K562 (cell line): ENCODE data around the gene CPNE2. TPM values are rescaled to one million over a fixed set of nuclear protein-coding genes. Genes with fewer than 3 reads are reported as not detected.

Experiments used
- BDP1 ChIP-seq: IDR thresholded peaks from 3 replicates; pipeline ENCODE4 v1.6.1; 2011; ENCODE audit not compliant: insufficient read length, insufficient read depth
- CAMTA2 ChIP-seq: fragments of 250-450 bp; sonication (Bioruptor Pico); conservative IDR thresholded peaks from 2 replicates; pipeline ENCODE4 v1.5.1; 2022
- CLOCK ChIP-seq: fragments of 250-450 bp; sonication (Bioruptor Pico); IDR thresholded peaks from 2 replicates; pipeline ENCODE4 v1.4.0; 2020; ENCODE audit warnings: mild to moderate bottlenecking, moderate library complexity, borderline replicate concordance
- ESRRA ChIP-seq: fragments of 450-650 bp; IDR thresholded peaks from 2 replicates; pipeline ENCODE4 v1.6.1; 2014; ENCODE audit warnings: low read depth, mild to moderate bottlenecking, moderate library complexity, borderline replicate concordance
- FOXM1 ChIP-seq, 2 experiments: fragments of 450-650 bp in 1 of 2; sonication (generic) in 1 of 2; formaldehyde crosslinking in 1 of 2; IDR thresholded peaks; 2 replicates each; pipeline versions ENCODE4 v1.6.1 to v1.9.0; 2017 to 2022; ENCODE audit warnings: low read depth in 2 of 2, mild to moderate bottlenecking in 2 of 2, missing genetic modification reagents in 1 of 2, moderate library complexity in 1 of 2
- HDAC2 ChIP-seq: fragments of 450-650 bp; IDR thresholded peaks from 2 replicates; pipeline ENCODE4 v1.6.1; 2016; ENCODE audit warnings: mild to moderate bottlenecking
- HSF4 ChIP-seq: fragments of 250-450 bp; sonication (Bioruptor Pico); IDR thresholded peaks from 2 replicates; pipeline ENCODE4 v2.1.2; 2022; ENCODE audit warnings: mild to moderate bottlenecking, moderate library complexity, borderline replicate concordance
- KAT8 ChIP-seq: fragments of 450-650 bp; IDR thresholded peaks from 2 replicates; pipeline ENCODE4 v1.6.1; 2016; ENCODE audit warnings: low read depth, mild to moderate bottlenecking
- KLF6 ChIP-seq: fragments of 250-450 bp; sonication (Bioruptor Pico); IDR thresholded peaks from 2 replicates; pipeline ENCODE4 v1.4.0; 2020; ENCODE audit warnings: mild to moderate bottlenecking, moderate library complexity, borderline replicate concordance
- POLR2H ChIP-seq: IDR thresholded peaks from 2 replicates; pipeline ENCODE4 v1.6.1; 2016; ENCODE audit warnings: missing genetic modification characterization, low read depth, mild to moderate bottlenecking, control low read depth, missing compliant biosample characterization, moderate library complexity
- RBBP5 ChIP-seq: fragments of 200-600 bp; sonication (generic); IDR thresholded peaks from 2 replicates; pipeline ENCODE4 v1.6.1; 2012; ENCODE audit warnings: borderline replicate concordance, mild to moderate bottlenecking, low read length, control low read depth, inconsistent platforms; ENCODE audit not compliant: insufficient read depth, poor library complexity, severe bottlenecking
- RBM39 ChIP-seq: fragments of 200-400 bp; formaldehyde crosslinking; optimal IDR thresholded peaks from 2 replicates; pipeline ENCODE3; 2018; ENCODE audit warnings: low read depth, low read length
- SPI1 ChIP-seq: IDR thresholded peaks from 2 replicates; pipeline ENCODE4 v1.6.1; 2011; ENCODE audit warnings: low read depth, low read length, control low read depth, borderline replicate concordance
- TRIM28 ChIP-seq: fragments of 450-650 bp; IDR thresholded peaks from 2 replicates; pipeline ENCODE4 v1.6.1; 2017
- ZBTB11 ChIP-seq, 3 experiments: fragments of 200-800 bp in 1 of 3; fragments of 250-450 bp in 1 of 3; fragments of 450-650 bp in 1 of 3; sonication (Bioruptor Pico) in 1 of 3; sonication (Bioruptor generic) in 1 of 3; formaldehyde crosslinking in 1 of 3; IDR thresholded peaks; 2 replicates each; pipeline versions ENCODE4 v1.6.1 to v1.8.0; 2016 to 2022; ENCODE audit warnings: mild to moderate bottlenecking in 2 of 3, missing genetic modification characterization in 2 of 3, missing compliant biosample characterization in 1 of 3, moderate library complexity in 1 of 3
- ZKSCAN3 ChIP-seq: fragments of 250-450 bp; sonication (Bioruptor Pico); IDR thresholded peaks from 2 replicates; pipeline ENCODE4 v1.4.0; 2020
- ZNF212 ChIP-seq: fragments of 450-650 bp; formaldehyde crosslinking; IDR thresholded peaks from 2 replicates; pipeline ENCODE4 v1.4.0; 2020; ENCODE audit warnings: mild to moderate bottlenecking
- polyA plus RNA-seq, 8 experiments: library from polyadenylated mRNA; depleted of rRNA in 4 of 8; stranded (reverse) in 5 of 8; unstranded in 3 of 8; fragments of >200 nt; fragmentation: Nextera tagmentation in 2 of 8; fragmentation: Illumina TruSeq in 1 of 8; extraction: Ambion mirVana in 2 of 8; extraction: Trizol in 1 of 8; gene quantifications; 2 replicates each; pipeline versions ENCODE4 v1.2.1 to v1.2.3, GENCODE V29; 2011 to 2014; ENCODE audit warnings: inconsistent platforms in 1 of 8, missing spikeins in 1 of 8
- total RNA-seq, 7 experiments: library from RNA; depleted of rRNA in 6 of 7; stranded (reverse); fragments of >200 nt in 6 of 7; fragmentation: Illumina TruSeq in 2 of 7; extraction: Trizol in 2 of 7; gene quantifications; 2 replicates each; pipeline versions ENCODE4 v1.2.1 to v1.2.3, GENCODE V29; 2011 to 2021; ENCODE audit warnings: low replicate concordance in 1 of 7
- TF ChIP-seq, protein P1 (sequence below): fragments of 250-450 bp; sonication (Bioruptor Pico); IDR thresholded peaks from 2 replicates; pipeline ENCODE4 v1.8.0; 2021; ENCODE audit warnings: moderate library complexity, mild to moderate bottlenecking, inconsistent platforms
- TF ChIP-seq, protein P2 (sequence below): sonication (generic); formaldehyde crosslinking; IDR thresholded peaks from 2 replicates; pipeline ENCODE4 v1.8.1; 2023; ENCODE audit warnings: mild to moderate bottlenecking, missing genetic modification reagents

Gene CPNE2
- total and polyA plus RNA-seq, 9 of the 15 experiments (the other 6 are each of a cell fraction or from before 2014, with no cell fraction given), result 3.0 to 13.9 (median 8.6) TPM

GRCh38 chr16:57185446-57185944 lies 93.1 kb downstream of the CPNE2 start (continued):
- TF ChIP-seq CLOCK (CRISPR knock-in tag), result no peak
- no peak for TF ChIP-seq ZKSCAN3 (CRISPR knock-in tag)
- no peak for TF ChIP-seq FOXM1 (IDR thresholded peaks at IDR 0.05; ENCODE audit: low read depth)
- no peak for TF ChIP-seq FOXM1 (CRISPR knock-in tag; IDR thresholded peaks at IDR 0.05; ENCODE audit: low read depth)
- no peak for TF ChIP-seq CAMTA2 (CRISPR knock-in tag)
- TF ChIP-seq ESRRA, result peak; percentile 28; the same call in 1 of the 2 replicates
- TF ChIP-seq ZBTB11 (CRISPR knock-in tag; IDR thresholded peaks at IDR 0.05), result no peak
- TF ChIP-seq KLF6 (CRISPR knock-in tag), result no peak
- no peak for TF ChIP-seq KAT8
- TF ChIP-seq HSF4 (CRISPR knock-in tag), result no peak
- TF ChIP-seq RBM39, result no peak
- TF ChIP-seq ZNF212 (CRISPR knock-in tag), result no peak
- TF ChIP-seq POLR2H (tag), result no peak
- TF ChIP-seq, protein P1, sequence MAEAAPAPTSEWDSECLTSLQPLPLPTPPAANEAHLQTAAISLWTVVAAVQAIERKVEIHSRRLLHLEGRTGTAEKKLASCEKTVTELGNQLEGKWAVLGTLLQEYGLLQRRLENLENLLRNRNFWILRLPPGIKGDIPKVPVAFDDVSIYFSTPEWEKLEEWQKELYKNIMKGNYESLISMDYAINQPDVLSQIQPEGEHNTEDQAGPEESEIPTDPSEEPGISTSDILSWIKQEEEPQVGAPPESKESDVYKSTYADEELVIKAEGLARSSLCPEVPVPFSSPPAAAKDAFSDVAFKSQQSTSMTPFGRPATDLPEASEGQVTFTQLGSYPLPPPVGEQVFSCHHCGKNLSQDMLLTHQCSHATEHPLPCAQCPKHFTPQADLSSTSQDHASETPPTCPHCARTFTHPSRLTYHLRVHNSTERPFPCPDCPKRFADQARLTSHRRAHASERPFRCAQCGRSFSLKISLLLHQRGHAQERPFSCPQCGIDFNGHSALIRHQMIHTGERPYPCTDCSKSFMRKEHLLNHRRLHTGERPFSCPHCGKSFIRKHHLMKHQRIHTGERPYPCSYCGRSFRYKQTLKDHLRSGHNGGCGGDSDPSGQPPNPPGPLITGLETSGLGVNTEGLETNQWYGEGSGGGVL (CRISPR knock-in tag), result no peak
- TF ChIP-seq HDAC2, result peak; percentile 34; the same call in 1 of the 2 replicates
- TF ChIP-seq RBBP5, result peak; percentile 85
- TF ChIP-seq BDP1, result no peak
- no peak for TF ChIP-seq SPI1
- TF ChIP-seq, protein P2, sequence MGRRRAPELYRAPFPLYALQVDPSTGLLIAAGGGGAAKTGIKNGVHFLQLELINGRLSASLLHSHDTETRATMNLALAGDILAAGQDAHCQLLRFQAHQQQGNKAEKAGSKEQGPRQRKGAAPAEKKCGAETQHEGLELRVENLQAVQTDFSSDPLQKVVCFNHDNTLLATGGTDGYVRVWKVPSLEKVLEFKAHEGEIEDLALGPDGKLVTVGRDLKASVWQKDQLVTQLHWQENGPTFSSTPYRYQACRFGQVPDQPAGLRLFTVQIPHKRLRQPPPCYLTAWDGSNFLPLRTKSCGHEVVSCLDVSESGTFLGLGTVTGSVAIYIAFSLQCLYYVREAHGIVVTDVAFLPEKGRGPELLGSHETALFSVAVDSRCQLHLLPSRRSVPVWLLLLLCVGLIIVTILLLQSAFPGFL (CRISPR knock-in tag), result 0 out of 2 replicates have a peak, but pooled peaks have one; percentile 29
- no peak for TF ChIP-seq TRIM28
